GM19452 (cell line): Measurements from ENCODE around the gene PPP1R12B.
"Not testable (repeated sequence)": the region's sequence is repeated elsewhere in the genome, so short reads cannot be mapped to it uniquely, and the experiment has no call there.

Experiments used
- ATAC-seq: cut with Tn5 transposase; IDR thresholded peaks from one replicate; pipeline ENCODE4 v1.9.1; 2021; ENCODE audit not compliant: unreplicated experiment

Gene PPP1R12B

DNA sequence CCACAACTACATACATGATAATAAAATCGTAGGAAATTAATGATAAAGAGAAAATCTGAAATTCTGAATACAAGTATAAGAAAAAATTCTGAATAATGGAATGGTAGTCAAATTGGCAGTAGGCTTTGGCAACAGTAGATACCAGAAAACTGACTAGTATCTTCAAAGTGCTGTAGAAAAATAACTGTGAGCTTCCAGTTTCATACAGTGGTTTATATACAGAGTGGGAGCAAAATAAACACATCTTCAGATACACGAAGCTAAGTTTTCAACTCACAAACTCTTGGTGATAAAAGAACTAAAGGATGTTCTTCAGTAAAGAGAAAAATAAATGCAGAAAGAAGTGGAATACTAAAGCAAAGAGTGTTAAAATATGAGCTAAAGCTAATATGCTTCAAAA, 173.4 kb downstream of the PPP1R12B start:
- ATAC-seq: no peak

DNA sequence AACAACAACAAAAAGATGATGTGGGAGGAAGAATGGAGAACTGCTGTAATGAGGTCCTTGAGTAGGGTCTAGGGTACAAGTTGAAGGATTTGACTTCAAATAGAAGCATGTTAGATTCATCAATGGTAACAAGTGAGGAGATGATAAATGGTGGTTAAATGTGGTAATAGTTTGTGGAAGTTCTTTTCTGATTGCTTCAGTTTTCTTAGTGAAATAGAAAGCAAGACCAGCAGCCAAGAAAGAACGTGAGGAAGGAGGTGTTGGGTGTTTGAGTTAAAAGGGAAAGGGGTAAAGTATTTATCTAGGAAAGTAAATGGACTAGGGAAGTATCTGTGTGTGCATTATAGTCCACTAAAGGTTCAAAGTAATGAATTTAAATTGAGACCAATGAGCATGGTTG, 177.6 kb downstream of the PPP1R12B start:
- not testable (repeated sequence) for ATAC-seq

DNA sequence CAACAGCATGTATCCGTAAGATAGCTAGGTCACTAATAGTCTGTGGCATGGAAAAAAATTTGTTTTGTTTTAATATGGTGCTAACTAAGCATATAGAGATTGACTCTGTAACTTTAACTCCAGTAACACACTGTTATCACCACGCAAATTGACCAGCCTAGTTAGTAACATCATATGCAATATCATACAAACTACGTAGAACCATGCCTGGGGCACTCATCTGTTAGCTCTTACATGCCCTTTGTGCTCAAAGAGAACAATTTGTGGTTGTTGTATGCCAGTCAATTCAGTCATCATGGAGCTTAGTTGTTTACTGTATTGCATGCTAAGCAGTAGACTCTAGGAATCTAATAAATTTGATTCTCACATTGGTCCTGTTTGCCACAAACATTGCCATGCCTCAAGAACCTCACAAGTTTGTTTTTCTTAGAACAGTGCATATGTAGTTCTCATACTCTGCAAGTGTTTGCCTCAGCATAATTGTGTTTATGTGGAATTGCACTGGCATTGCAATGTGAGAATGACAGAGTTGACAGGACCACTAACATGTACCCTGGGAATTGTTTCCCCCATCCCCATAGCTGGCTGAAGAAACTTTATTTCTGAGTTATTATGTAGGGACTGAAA, 179.7 kb downstream of the PPP1R12B start:
- ATAC-seq: not testable (repeated sequence)

DNA sequence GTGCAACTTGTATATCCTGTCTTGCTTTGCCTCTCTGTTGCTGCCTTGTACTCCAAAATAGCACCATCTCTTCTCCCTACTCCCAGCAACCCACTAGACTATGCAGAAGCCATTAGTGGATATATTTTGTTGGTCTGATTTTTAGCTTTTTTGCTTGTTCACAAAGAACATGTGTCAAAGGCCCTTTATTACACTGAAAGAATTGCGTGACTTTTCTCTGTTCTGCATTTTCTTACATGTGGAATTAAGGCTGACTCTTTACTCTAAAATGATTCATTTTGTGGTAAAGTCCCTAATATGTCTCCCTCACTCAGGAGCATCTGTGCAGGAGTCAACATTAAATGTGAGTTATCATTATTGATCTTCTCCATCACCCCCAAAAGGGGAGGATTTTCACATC, 182.2 kb downstream of the PPP1R12B start:
- not testable (repeated sequence) for ATAC-seq

DNA sequence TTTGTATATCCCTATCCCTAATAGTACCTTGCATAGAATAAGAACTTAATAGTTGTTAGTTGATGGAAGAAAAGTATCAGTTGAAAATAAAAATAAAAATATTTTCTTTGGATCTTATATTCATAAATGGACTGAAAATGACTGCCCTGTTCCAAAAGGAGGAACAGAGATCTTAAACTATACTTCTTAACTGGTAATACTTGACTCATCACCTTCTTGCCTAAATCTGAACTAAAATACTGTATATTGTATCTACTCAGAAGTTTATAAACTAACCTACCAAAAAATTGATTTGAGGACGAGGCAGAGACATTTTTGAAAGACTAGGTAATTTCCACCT, 182.9 kb downstream of the PPP1R12B start:
- no peak for ATAC-seq

DNA sequence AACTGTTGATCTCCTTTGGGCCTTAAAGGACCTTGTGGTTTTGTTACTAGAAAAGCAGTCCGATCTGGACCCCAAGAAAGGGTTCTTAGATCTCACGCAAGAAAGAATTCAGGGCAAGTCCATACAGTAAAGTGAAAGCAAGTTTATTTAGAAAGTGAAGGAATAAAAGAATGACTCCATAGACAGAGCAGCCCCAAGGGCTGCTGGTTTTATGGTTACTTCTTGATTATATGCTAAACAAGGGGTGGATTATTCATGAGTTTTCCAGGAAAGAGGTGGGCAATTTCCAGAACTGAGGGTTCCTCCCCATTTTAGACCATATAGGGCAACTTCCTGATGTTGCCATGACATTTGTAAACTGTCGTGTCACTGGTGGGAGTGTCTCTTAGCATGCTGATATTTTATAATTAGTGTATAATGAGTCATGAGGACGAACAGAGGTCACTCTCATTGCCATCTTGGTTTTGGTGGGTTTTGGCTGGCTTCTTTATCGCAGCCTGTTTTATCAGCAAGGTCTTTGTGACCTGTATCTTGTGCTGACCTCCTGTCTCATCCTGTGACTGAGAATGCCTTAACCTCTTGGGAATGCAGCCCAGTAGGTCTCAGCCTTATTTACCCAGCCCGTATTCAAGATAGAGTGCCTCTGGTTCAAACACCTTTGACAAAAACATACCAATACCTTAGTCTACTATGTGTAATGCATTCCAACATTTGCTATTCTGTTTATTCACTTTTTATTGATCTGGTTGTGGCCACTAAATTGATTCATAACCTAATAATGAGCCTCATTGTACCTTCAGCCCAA, 183.5 kb downstream of the PPP1R12B start:
- not testable (repeated sequence) for ATAC-seq

GRCh38 chr1:202539166-202539574, 190.7 kb downstream of the PPP1R12B start:
- not testable (repeated sequence) for ATAC-seq

GRCh38 chr1:202539583-202539982, 191.1 kb downstream of the PPP1R12B start:
- ATAC-seq: not testable (repeated sequence)

DNA sequence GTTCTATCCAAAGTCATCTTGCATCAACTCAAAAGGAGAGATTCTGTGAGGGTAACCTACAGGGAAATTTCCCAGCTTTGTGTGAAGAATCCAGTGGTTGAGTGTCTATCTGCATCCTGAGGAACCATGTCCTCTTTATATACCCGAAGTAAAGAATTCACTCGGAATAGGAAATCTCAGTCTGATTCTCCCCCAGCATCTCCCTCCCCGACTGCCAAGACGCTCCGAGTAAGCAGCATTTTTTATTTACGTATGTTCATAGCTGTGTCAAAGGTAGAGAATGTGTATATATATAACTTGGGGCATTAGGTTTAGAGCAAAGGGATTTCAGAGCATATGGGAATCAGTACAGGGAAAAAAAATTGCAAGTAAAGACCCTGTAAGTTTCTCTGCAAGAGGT, 191.5 kb downstream of the PPP1R12B start:
- no peak for ATAC-seq

DNA sequence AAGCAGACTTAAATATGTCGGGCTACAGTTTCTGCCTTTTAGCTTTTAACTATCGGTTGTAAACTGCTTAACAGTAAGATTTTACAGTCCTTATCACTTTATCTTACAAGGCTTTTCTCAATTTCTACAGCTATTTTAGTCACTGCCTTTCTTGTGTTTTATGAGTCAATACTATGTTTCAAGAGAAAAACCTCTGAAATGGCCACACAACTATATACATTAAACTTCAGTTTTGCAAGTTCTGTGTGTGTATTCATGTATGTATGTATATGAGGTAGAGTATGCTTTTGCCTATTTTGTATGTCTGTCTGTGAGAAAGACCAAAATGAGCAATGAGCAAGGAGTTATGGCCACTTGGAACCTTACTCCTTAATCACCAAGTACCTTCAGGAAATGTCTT, 191.9 kb downstream of the PPP1R12B start:
- ATAC-seq: no peak

- ATAC-seq: not testable (repeated sequence)
These were observed 192.4 kb downstream of the PPP1R12B start for GRCh38 chr1:202540858-202541257.

DNA sequence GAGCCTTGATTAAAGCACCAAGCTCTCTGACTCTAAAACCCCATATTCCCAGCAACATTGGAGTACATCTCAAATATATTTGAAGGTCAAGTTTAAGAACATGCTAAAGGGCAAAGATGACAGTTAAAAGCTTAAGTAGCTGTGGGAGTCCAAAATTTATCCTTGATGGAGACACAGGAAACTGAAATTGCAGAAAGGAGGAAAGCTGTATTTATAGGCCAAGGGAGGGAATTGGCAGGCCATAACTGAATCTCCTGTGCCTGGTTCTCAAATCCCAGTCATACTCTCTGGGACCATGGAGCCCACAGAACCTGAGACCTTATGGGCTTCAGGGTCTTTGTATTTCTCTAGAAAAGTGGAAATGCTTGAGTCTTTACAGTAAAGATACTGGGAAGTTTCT, 193.9 kb downstream of the PPP1R12B start:
- ATAC-seq: not testable (repeated sequence)

- not testable (repeated sequence) for ATAC-seq
These were observed 195.0 kb downstream of the PPP1R12B start for GRCh38 chr1:202543537-202543936.

DNA sequence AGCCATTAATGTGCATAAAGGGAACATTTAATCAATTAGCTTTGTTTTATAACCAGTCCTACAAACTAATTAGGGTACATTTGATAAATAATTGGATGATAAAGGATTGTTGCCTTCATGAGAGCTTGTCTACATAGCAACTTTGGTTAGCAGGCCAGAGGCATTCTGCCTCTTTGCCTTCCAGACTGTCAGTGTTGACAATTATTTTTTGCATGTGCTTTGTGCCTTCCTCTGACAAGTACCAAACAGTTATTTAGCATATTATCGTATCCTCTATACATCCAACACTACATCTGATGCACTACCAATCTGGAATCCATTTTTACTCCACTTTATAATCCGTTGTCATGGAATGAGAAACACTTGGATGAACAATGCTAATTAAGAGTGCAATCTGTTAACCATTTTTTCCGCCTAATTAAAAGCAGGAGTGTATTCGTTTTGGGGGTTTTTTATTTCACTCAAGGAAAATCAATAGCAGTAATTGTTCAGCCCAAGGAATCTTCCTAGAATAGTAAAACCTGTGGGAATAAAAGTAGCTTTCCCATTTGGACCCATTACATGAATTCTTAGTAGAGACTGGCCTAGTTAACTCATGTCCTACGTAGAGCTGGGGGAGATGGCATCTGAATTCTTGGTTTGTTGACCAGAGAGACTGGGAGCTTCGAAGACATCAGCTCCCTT, 196.4 kb downstream of the PPP1R12B start:
- not testable (repeated sequence) for ATAC-seq

- ATAC-seq: not testable (repeated sequence)
These were observed 197.3 kb downstream of the PPP1R12B start for GRCh38 chr1:202545647-202546303.

DNA sequence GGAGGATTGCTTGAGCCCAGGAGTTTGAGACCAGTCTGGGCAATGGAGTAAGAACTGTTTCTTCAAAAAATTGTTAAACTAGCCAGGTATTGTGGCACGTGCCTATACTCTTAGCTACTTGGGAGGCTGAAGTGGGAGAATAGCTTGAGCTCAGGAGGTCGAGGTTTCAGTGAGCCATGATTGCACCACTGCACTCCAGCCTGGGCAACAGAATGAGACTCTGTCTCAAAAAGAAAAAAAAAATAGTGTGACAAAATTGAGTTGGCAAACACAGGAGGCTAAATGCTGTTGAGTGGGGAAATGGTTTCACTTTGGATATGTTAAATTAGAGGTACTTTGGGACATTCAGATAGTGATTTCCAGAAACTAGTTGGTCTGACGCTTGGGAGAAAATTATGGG, 197.9 kb downstream of the PPP1R12B start:
- not testable (repeated sequence) for ATAC-seq

DNA sequence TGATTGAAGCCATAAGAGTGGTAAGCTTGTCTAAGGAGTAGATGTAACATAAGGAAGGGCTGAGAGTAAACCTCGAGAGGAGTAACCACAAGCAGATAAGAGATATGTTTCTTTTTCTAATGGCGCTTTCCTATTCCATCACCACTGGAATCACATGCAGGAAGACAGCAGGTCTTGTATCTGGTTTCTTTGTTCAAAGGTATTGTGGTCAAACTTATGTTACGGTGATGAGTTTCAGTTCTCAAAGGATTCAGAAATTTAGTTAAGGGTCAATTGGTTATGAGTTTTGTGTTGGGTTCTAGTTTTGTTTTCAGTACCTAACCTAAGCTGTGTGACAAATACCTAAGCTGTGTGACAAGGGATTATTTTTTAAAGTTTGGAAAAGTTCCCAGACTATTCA, 198.3 kb downstream of the PPP1R12B start:
- ATAC-seq: peak; percentile 87

DNA sequence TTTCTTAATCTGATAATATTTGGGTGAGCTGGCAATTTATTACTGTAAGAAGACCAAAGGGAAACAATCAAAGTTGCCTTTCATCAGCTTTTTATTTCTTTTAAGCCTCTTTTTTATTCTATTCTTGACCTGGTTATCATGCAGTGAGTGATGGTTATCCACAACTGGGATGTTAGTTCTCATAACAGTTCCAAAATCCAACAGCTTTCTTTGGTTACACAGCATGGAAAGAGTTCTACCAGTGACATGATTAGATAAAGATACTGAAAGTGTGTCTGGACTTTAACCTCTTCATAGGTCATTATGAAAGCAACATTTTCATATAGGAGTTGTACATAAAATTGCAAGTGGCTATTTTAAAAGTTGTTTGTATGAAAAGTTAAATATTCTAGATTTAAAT, 198.7 kb downstream of the PPP1R12B start:
- ATAC-seq: no peak

DNA sequence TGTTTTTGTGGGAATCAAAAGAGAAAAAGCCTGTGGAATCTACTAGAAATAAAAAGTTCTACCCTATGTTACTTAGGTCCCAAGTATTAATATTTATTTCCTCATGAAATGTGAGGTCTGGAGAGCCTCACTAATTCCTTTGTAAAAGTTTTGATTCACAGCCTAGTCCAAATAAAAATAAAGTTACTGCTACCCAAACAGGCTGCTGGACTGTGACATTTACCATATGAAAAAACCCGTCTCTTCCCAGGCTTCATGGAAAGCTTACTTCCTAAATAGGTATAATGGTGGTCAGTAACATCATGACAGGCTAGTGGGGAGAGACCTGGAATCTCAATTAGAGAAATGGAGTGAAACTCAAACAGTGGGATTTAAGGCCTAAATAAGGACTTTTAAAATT, 201.6 kb downstream of the PPP1R12B start:
- ATAC-seq: not testable (repeated sequence)

DNA sequence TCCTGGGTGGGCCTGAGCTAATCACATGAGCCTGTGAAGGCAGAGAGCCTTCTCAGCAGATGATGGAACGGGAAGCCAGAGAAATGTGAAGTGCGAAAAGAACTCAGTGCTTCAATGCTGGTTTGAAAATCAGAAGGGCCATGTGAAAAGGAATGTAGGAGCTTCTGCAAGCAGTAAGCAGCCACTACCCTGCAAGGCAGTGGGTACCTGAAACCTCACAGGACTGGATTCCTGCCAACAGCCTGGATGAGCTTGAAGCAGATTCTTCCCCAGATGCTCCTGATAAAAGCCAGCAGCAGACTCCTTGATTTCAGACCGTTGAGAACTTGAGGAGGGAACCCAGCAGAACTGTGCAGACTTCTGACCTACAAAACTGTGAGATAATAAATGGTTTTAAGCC, 203.2 kb downstream of the PPP1R12B start:
- no peak for ATAC-seq

DNA sequence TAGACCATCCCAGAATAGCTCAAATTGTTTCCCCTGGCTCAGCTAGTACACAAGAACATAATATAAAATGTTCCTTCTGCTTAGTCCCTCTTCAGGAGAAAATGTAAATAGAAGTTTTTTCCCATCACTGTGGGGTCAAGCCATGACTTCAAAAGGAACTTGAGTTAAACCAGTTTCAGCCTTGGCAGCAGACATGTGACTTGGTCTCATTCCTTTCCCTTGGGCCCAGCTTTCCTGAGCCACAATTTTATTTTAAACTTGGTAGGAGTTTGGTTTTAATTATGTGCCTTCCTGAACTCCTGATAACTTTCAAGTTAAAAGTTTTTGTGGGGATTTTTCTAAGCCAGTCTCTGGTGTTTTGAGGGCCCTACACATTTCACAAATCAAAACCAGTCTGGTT, 204.1 kb downstream of the PPP1R12B start:
- ATAC-seq: not testable (repeated sequence)
